HG02623 (cell line): ENCODE data around the gene PLAC8.
"Not testable (repeated sequence)": the region's sequence is repeated elsewhere in the genome, so short reads cannot be mapped to it uniquely, and the experiment has no call there.

Experiments
- ATAC-seq: cut with Tn5 transposase; IDR thresholded peaks from one replicate; pipeline ENCODE4 v1.9.1; 2021; ENCODE audit warnings: moderate library complexity; ENCODE audit not compliant: unreplicated experiment

PLAC8 gene

GRCh38 chr4:83114576-83114975 lies at the start of gene PLAC8:
Gene PLAC8 (minus strand): TSS chr4:83114729. CDS start chr4:83107921, 6,808 bp downstream.
- peak; percentile 43 for ATAC-seq

DNA sequence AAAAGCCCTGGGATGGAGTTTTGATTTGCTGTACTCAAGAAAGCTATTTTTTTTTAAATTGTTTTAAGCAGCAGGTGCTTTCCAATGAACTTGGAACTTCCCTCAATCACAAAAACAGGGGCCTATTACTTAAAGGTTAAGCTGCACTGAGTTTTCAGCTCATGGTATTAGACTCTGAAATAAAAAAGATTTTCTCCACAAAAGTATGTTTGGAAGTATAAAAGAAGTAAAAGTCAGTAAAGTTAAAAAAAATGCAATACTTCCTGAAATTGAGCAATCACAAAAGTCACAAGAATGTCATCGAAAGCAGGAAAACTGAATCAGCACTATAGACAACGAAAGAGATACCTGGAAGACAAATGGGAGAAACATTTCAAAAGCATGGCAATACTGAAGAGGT lies 38.9 kb upstream of the PLAC8 start:
- no peak for ATAC-seq

DNA sequence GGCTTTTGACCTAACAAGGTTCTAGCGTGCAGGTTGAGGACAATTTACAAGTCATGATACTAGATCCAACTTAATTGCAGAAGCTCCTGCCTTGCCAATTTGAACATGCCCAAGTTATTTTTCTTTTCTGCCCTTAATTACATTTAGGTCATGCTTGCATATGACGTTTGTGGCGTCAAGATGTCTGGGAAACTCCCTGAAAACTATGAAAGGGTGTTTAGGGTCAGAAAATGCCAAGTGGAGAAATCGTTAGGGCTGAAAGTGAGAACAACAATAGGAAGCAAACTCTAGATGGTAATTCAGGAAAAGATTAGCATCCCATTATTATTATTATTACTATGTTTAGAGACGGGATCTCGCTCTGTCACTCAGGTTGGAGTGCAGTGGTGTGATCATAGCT lies 38.2 kb upstream of the PLAC8 start:
- ATAC-seq, result no peak

- ATAC-seq, result no peak
Observed at GRCh38 chr4:83151651-83152050, 37.1 kb upstream of the PLAC8 start.

- ATAC-seq, result no peak
Observed at GRCh38 chr4:83150653-83151330, 36.3 kb upstream of the PLAC8 start.

GRCh38 chr4:83149865-83150652 lies 35.5 kb upstream of the PLAC8 start:
- ATAC-seq, result no peak

DNA sequence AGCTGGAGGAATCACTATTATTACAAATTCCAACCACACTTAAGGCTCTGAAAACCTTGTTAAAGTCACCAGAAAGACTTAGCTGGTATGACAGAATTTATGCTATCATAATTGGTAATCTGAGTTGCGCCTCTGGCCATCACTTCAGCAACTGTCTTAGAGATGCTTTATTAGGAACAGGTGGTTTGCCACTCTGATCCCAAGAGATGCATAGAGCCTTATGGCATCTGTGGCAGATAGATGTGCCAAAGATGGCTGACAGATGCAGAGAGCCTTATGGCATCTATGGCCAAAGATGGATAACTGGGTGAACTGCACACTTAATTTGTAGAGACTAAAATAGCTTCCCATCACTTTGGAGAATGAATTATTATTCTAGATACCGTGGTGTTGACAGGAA lies 32.3 kb upstream of the PLAC8 start:
- ATAC-seq, result no peak

DNA sequence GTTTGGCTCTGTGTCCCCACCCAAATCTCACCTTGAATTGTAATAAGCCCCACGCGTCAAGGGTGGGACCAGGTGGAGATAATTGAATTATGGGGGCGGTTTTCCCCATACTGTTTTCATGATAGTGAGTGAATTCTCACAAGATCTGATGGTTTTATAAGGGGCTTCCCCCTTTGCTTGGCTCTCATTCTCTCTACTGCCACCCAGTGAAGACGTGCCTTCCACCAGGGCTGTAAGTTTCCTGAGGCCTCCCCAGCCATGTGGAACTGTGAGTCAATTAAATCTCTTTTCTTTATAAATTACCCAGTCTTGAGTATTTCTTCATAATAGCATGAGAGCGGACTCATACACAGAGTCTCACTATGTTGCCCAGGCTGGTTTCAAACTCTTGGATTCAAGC lies 31.2 kb upstream of the PLAC8 start:
- ATAC-seq, result not testable (repeated sequence)

DNA sequence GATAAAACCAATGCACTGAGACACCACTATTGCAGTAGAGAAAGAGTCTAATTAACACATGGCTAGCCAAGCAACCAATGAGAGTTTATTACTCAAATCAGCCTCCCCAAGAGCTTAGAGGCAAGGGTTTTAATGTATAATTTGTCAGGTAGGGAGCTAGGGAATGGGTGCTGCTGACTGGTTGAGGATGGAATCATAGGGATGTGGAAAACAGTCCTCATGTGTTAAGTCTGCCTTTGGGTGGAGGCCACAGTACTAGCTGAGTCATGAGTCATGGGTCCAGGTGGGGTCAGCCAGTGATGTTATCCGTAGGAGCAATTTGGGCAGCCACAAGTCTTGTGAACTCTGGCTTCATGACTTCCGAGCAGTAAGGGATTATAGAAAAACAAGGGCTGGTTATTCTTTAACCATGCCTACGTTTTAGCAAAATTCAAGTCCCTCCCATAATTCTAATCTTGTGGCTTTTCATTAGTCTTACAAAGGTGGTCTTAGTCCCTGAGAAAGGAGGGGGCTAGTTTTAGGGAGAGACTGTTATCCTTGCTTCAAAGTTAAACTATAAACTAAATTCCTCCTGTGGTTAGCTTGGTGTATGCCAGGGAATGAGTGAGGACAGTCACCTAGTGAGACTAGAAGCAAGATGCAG lies 25.1 kb upstream of the PLAC8 start:
- no peak for ATAC-seq

GRCh38 chr4:83138946-83139345 lies 24.4 kb upstream of the PLAC8 start:
- no peak for ATAC-seq

DNA sequence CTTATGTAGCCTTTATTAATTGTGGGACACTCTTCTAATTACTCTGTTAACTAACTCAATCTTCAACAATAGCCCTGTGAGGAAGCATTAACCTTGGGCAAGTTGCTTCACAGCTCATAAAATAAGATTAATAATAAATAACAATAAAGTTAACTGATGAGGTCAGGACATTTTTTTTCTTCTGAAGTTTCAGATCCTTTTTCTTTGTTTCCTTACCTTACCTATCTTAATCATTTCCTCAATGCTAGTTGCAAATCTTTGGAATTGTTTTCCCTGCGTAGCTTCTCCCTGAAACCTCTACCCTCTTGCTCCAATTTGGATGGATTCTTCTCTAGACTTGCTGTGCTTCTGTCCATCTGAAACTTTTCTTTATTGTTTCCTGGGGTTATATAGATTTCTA lies 17.5 kb upstream of the PLAC8 start:
- no peak for ATAC-seq

- no peak for ATAC-seq
Observed at GRCh38 chr4:83129264-83129663, 14.7 kb upstream of the PLAC8 start.

DNA sequence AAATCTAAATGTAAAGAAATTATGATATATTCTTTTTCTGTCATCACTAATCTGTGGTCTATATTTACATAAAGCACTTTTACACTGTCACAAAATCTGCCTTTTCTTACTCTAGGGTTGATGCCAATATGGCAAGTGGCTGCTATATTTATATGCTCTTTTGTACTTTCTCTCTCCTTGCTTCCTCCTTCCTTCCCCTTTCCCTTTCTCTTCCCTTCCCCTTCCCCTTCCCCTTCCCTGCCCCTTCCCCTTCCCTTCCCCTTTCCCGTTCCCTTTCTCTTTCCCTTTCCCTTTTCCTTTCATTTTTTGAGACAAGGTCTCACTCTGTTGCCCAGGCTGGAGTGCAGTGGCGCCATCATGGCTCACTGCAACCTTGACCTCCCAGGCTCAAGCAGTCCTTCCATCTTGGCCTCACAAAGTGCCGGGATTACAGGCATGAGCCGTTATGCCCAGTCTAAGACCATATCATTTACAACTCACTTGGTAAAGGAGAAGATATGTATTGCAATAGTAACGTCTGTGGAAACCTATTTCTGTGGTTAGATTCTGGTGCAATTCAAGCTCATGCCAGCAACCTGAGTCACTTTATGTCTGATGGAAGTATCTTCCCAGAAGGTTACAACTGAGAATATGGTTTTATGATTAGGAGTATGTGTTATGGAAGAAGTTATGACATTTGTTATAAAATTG lies 13.9 kb upstream of the PLAC8 start:
- no peak for ATAC-seq

GRCh38 chr4:83125738-83126141 lies 11.2 kb upstream of the PLAC8 start:
- ATAC-seq, result no peak

GRCh38 chr4:83124111-83124780 lies 9.7 kb upstream of the PLAC8 start:
- no peak for ATAC-seq

GRCh38 chr4:83121246-83121645 lies 6.7 kb upstream of the PLAC8 start:
- ATAC-seq, result no peak

DNA sequence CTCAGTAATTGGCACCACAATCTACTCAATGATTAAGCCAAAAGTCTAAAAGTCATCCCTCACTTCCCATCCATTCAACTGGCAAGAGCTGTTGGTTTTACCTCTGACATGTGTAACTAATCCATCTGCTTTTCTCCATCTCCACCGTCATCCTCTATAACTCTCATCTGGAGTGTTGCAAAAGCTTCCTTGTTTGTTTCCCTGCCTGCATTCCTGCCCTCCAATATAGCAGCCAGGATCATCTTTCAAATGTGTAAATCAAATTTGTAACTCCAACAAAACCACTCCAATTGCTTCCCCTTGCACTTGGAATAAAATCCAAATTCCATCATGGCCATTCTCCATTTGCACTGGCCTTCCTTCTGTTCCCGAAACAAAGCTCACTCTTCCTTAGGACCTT lies 4.3 kb upstream of the PLAC8 start:
- no peak for ATAC-seq

DNA sequence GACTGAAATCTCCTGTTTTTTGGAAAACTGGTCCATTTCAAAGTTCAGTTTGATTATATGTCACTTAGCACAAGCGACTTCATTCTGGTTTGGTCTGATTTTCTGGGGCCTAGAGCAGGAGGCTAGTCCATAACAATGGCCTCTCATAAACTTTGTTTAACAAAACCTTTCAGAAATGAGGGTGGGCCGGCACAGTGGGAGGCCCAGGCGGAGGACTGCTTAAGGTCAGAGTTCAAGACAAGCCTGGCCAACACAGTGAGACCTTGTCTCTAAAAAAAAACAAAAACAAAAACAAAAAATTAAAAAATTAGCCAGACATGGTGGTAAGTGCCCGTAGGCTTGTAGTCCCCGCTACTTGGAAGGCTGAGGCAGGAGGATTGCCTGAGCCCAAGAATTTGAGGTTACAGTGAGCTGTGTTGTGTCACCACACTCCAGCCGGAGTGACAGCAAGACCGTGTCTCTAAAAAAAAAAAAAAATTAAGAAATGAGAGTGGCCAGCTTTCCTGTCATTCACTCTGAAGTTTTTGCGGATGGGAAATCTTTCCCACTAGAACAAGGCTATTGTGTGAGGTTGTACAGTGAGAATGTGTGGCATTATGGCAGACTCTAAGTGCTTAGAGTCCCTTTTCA lies 1.2 kb upstream of the PLAC8 start:
- no peak for ATAC-seq

DNA sequence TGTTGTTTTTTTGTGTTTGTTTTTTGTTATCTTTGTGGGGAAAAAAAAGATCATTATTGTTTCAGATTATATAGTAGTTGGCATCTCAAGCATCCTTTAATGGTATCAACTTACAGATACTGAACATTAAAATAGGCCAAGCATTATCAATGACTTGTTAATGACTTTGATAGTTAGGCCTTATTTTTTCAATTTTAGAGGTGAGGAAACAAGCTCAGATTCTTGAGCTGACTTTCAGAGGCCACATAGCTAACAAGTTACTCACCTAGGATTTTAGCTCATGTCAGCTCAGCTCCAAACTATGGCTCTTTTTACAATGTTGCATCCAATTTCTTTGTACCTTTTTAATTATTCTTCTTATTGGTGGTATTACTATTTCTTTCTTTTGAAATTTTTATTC lies 471 bp upstream of the PLAC8 start:
- no peak for ATAC-seq

DNA sequence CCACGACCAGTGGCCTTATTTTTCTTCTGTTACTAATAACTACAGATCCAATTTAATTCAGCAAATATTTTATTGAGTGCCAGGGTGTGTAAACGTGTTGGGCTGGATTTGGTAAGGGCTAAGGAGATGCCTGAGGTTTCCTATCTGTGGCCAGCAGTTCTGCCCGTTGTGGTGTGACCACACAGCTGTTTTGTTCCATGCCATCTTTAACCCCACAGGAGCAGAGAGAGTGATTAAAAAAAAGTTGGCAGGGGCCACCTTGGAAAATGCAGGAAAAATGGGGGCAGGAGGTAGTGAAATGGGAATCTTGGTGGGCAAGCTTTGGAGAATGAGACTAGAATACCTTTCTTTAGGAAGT lies 1.1 kb downstream of the PLAC8 start:
- ATAC-seq, result no peak
